Neural cell (in vitro differentiated cells): Measurements from ENCODE around the gene THTPA.
"Not testable (repeated sequence)": the region's sequence is repeated elsewhere in the genome, so short reads cannot be mapped to it uniquely, and the experiment has no call there.

Experiments used
- CTCF ChIP-seq: fragments of 450-650 bp; IDR thresholded peaks from 2 replicates; pipeline ENCODE4 v1.5.1; 2014; ENCODE audit warnings: antibody characterized with exemption, mild to moderate bottlenecking, moderate library complexity; ENCODE audit not compliant: poor library complexity, severe bottlenecking
- EP300 ChIP-seq: fragments of 450-650 bp; conservative IDR thresholded peaks from 2 replicates; pipeline ENCODE4 v1.6.1; 2014; ENCODE audit warnings: antibody characterized with exemption, mild to moderate bottlenecking, moderate library complexity; ENCODE audit not compliant: poor library complexity, severe bottlenecking
- EZH2 ChIP-seq: fragments of 200-600, 300-800 bp; shearing (Covaris generic), sonication (generic); IDR thresholded peaks from 2 replicates; pipeline ENCODE4 v1.6.1; 2014; ENCODE audit warnings: antibody characterized with exemption, low read length, borderline replicate concordance, mild to moderate bottlenecking; ENCODE audit not compliant: insufficient read depth, poor library complexity, severe bottlenecking
- MXI1 ChIP-seq: fragments of 450-650 bp; conservative IDR thresholded peaks from 2 replicates; pipeline ENCODE4 v1.6.1; 2014; ENCODE audit warnings: antibody characterized with exemption, mild to moderate bottlenecking; ENCODE audit not compliant: poor library complexity, severe bottlenecking
- POLR2AphosphoS5 ChIP-seq: IDR thresholded peaks from 2 replicates; pipeline ENCODE4 v1.6.1; 2012
- RAD21 ChIP-seq: fragments of 450-650 bp; conservative IDR thresholded peaks from 2 replicates; pipeline ENCODE4 v1.6.1; 2014; ENCODE audit warnings: antibody characterized with exemption, mild to moderate bottlenecking, moderate library complexity
- SMC3 ChIP-seq: fragments of 450-650 bp; conservative IDR thresholded peaks from 2 replicates; pipeline ENCODE4 v1.6.1; 2014; ENCODE audit warnings: antibody characterized with exemption, mild to moderate bottlenecking, moderate library complexity; ENCODE audit not compliant: poor library complexity
- TAF1 ChIP-seq: IDR thresholded peaks from 2 replicates; pipeline ENCODE4 v1.6.1; 2012; ENCODE audit warnings: low read depth
- TF ChIP-seq, protein P1 (sequence below): IDR thresholded peaks from 2 replicates; pipeline ENCODE4 v1.6.1; 2012; ENCODE audit warnings: borderline replicate concordance

- TF ChIP-seq EZH2, RAD21, MXI1, CTCF, SMC3, TAF1, EP300, POLR2AphosphoS5: not testable (repeated sequence)
- TF ChIP-seq, protein P1, sequence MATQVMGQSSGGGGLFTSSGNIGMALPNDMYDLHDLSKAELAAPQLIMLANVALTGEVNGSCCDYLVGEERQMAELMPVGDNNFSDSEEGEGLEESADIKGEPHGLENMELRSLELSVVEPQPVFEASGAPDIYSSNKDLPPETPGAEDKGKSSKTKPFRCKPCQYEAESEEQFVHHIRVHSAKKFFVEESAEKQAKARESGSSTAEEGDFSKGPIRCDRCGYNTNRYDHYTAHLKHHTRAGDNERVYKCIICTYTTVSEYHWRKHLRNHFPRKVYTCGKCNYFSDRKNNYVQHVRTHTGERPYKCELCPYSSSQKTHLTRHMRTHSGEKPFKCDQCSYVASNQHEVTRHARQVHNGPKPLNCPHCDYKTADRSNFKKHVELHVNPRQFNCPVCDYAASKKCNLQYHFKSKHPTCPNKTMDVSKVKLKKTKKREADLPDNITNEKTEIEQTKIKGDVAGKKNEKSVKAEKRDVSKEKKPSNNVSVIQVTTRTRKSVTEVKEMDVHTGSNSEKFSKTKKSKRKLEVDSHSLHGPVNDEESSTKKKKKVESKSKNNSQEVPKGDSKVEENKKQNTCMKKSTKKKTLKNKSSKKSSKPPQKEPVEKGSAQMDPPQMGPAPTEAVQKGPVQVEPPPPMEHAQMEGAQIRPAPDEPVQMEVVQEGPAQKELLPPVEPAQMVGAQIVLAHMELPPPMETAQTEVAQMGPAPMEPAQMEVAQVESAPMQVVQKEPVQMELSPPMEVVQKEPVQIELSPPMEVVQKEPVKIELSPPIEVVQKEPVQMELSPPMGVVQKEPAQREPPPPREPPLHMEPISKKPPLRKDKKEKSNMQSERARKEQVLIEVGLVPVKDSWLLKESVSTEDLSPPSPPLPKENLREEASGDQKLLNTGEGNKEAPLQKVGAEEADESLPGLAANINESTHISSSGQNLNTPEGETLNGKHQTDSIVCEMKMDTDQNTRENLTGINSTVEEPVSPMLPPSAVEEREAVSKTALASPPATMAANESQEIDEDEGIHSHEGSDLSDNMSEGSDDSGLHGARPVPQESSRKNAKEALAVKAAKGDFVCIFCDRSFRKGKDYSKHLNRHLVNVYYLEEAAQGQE, result not testable (repeated sequence)
Observed at GRCh38 chr14:23584527-23585203, 28.6 kb downstream of the THTPA start.
